IMR-90 (cell line): ENCODE results near the gene HERC4. TPM values are rescaled to one million over a fixed set of nuclear protein-coding genes. Genes with fewer than 3 reads are reported as not detected.

Experiments used
- ATAC-seq: fragments of 200-7000 bp; cut with Tn5 transposase; 2 replicates; pipeline ENCODE4 v1.9.1; 2020; ENCODE audit warnings: low read depth, mild to moderate bottlenecking, moderate library complexity
- BruUV-seq: library from RNA; stranded (reverse); fragments of 400-500 nt; replicated peaks from 2 replicates; lab custom pipeline; 2021; lab: Mats Ljungman, UMichigan
- CTCF ChIA-PET: fragments of 300-600 bp; formaldehyde crosslinking; extraction: SDS; loops from one replicate; lab custom pipeline; 2021; ENCODE audit warnings: antibody characterized with exemption; lab: Yijun Ruan, JAX
- POLR2A ChIA-PET: fragments of 300-600 bp; sonication (Branson Sonifier 250); formaldehyde crosslinking; loops from one replicate; lab custom pipeline; 2022; ENCODE audit warnings: antibody characterized with exemption; ENCODE audit not compliant: unreplicated experiment; lab: Charles Lee
- DNase-seq: peaks from one replicate; pipeline ENCODE4 v3.0.0; 2013
- H2AFZ ChIP-seq: replicated peaks from 2 replicates; pipeline ENCODE3; 2013; ENCODE audit warnings: low read length, mild to moderate bottlenecking; ENCODE audit not compliant: poor library complexity
- H2AK5ac ChIP-seq: 2 replicates; pipeline ENCODE4 v1.6.1; 2013; ENCODE audit warnings: low read depth, low read length, inconsistent platforms
- H2AK9ac ChIP-seq: replicated peaks from 2 replicates; pipeline ENCODE3; 2013; ENCODE audit warnings: mild to moderate bottlenecking, low read depth, low read length, moderate library complexity; ENCODE audit not compliant: poor library complexity
- H2BK120ac ChIP-seq: 2 replicates; pipeline ENCODE4 v1.6.1; 2013; ENCODE audit warnings: low read depth, low read length, inconsistent platforms
- H2BK15ac ChIP-seq: 3 replicates; pipeline ENCODE4 v1.6.1; 2013; ENCODE audit warnings: low read depth, low read length, inconsistent platforms
- H2BK20ac ChIP-seq: 2 replicates; pipeline ENCODE4 v1.6.1; 2013; ENCODE audit warnings: low read depth, mild to moderate bottlenecking, inconsistent platforms, low read length, moderate library complexity
- H2BK5ac ChIP-seq: 2 replicates; pipeline ENCODE4 v1.6.1; 2013; ENCODE audit warnings: mild to moderate bottlenecking, low read depth, low read length, inconsistent platforms; ENCODE audit not compliant: poor library complexity, severe bottlenecking
- H3K14ac ChIP-seq: replicated peaks from 2 replicates; pipeline ENCODE4 v1.6.1; 2013; ENCODE audit warnings: low read depth, low read length, inconsistent platforms
- H3K18ac ChIP-seq: 2 replicates; pipeline ENCODE4 v1.6.1; 2013; ENCODE audit warnings: low read depth, low read length, control low read depth
- H3K23ac ChIP-seq: 2 replicates; pipeline ENCODE4 v1.6.1; 2013; ENCODE audit warnings: low read depth, low read length, inconsistent platforms
- H3K27ac ChIP-seq: 2 replicates; pipeline ENCODE4 v1.5.1; 2013; ENCODE audit warnings: mild to moderate bottlenecking, control low read depth, low read length; ENCODE audit not compliant: insufficient read depth
- H3K27me3 ChIP-seq: 2 replicates; pipeline ENCODE4 v1.6.1; 2013; ENCODE audit warnings: low read length; ENCODE audit not compliant: control insufficient read depth, insufficient read depth
- H3K36me3 ChIP-seq: 2 replicates; pipeline ENCODE4 v1.6.1; 2013; ENCODE audit warnings: low read length, mixed read lengths; ENCODE audit not compliant: control insufficient read depth, insufficient read depth
- H3K4ac ChIP-seq: 2 replicates; pipeline ENCODE4 v1.6.1; 2013; ENCODE audit warnings: low read depth, low read length, inconsistent platforms
- H3K4me1 ChIP-seq: 2 replicates; pipeline ENCODE4 v1.6.1; 2013; ENCODE audit warnings: low read length, mixed read lengths; ENCODE audit not compliant: control insufficient read depth, insufficient read depth
- H3K4me2 ChIP-seq: 2 replicates; pipeline ENCODE4 v1.6.1; 2013; ENCODE audit warnings: low read depth, mild to moderate bottlenecking, control low read depth, low read length, moderate library complexity
- H3K4me3 ChIP-seq: 2 replicates; pipeline ENCODE4 v1.5.1; 2013; ENCODE audit warnings: low read depth, mild to moderate bottlenecking, control low read depth, low read length, moderate library complexity; ENCODE audit not compliant: insufficient read depth
- H3K56ac ChIP-seq: 2 replicates; pipeline ENCODE4 v1.6.1; 2013; ENCODE audit warnings: low read length, inconsistent platforms; ENCODE audit not compliant: insufficient read depth; ENCODE audit errors: extremely low read depth
- H3K79me1 ChIP-seq, 2 experiments: 2 replicates each; pipeline ENCODE4 v1.6.1; 2013; ENCODE audit warnings: low read length in 2 of 2, inconsistent platforms in 1 of 2, low read depth in 1 of 2
- H3K9ac ChIP-seq: 2 replicates; pipeline ENCODE4 v1.6.1; 2013; ENCODE audit warnings: low read depth, low read length, control low read depth
- H3K9me1 ChIP-seq: 2 replicates; pipeline ENCODE4 v1.6.1; 2013; ENCODE audit warnings: low read length, inconsistent platforms; ENCODE audit not compliant: insufficient read depth
- H3K9me3 ChIP-seq: 2 replicates; pipeline ENCODE4 v1.6.1; 2013; ENCODE audit warnings: low read length; ENCODE audit not compliant: control insufficient read depth, insufficient read depth
- H4K20me1 ChIP-seq: 2 replicates; pipeline ENCODE4 v1.6.1; 2013; ENCODE audit warnings: low read length, inconsistent platforms; ENCODE audit not compliant: insufficient read depth
- H4K5ac ChIP-seq: 2 replicates; pipeline ENCODE4 v1.6.1; 2013; ENCODE audit warnings: mild to moderate bottlenecking, low read depth, low read length, control low read depth
- H4K8ac ChIP-seq, 2 experiments: 2 replicates each; pipeline ENCODE4 v1.6.1; 2013; ENCODE audit warnings: low read depth in 2 of 2, low read length in 2 of 2, control low read depth in 1 of 2, inconsistent platforms in 1 of 2
- H4K91ac ChIP-seq: 2 replicates; pipeline ENCODE4 v1.6.1; 2013; ENCODE audit warnings: low read depth, low read length, inconsistent platforms; ENCODE audit not compliant: insufficient read depth
- CEBPB ChIP-seq: IDR thresholded peaks from 2 replicates; pipeline ENCODE4 v1.6.1; 2012; ENCODE audit warnings: low read depth, low read length, improper control_type of control experiment
- CHD1 ChIP-seq: IDR thresholded peaks from 2 replicates; pipeline ENCODE4 v1.6.1; 2012; ENCODE audit warnings: low read depth, low read length, improper control_type of control experiment
- FOS ChIP-seq: fragments of 150-350 bp; IDR thresholded peaks from 2 replicates; pipeline ENCODE4 v1.6.1; 2016; ENCODE audit warnings: low read depth, low read length
- MAFK ChIP-seq: IDR thresholded peaks from 2 replicates; pipeline ENCODE4 v1.6.1; 2012; ENCODE audit warnings: low read depth, low read length, improper control_type of control experiment
- MAZ ChIP-seq: IDR thresholded peaks from 2 replicates; pipeline ENCODE4 v1.6.1; 2012; ENCODE audit warnings: low read depth, mild to moderate bottlenecking, low read length, improper control_type of control experiment, moderate library complexity, borderline replicate concordance
- MXI1 ChIP-seq: IDR thresholded peaks from 2 replicates; pipeline ENCODE4 v1.6.1; 2012; ENCODE audit warnings: low read depth, mild to moderate bottlenecking, low read length, moderate library complexity, borderline replicate concordance
- NFE2L2 ChIP-seq: fragments of 150-350 bp; IDR thresholded peaks from 2 replicates; pipeline ENCODE4 v1.6.1; 2016; ENCODE audit warnings: low read depth, mild to moderate bottlenecking, low read length
- POLR2A ChIP-seq: IDR thresholded peaks from 2 replicates; pipeline ENCODE4 v1.6.1; 2012; ENCODE audit warnings: mild to moderate bottlenecking, low read depth, low read length
- RAD21 ChIP-seq: IDR thresholded peaks from 2 replicates; pipeline ENCODE4 v1.6.1; 2012; ENCODE audit warnings: low read length, improper control_type of control experiment
- RCOR1 ChIP-seq: IDR thresholded peaks from 2 replicates; pipeline ENCODE4 v1.6.1; 2012; ENCODE audit warnings: mild to moderate bottlenecking, low read length, improper control_type of control experiment; ENCODE audit not compliant: insufficient replicate concordance
- RFX5 ChIP-seq: IDR thresholded peaks from 2 replicates; pipeline ENCODE4 v1.8.0; 2012; ENCODE audit warnings: low read depth, mild to moderate bottlenecking, low read length, moderate library complexity
- SMC3 ChIP-seq: fragments of 150-350 bp; IDR thresholded peaks from 2 replicates; pipeline ENCODE4 v1.6.1; 2016; ENCODE audit warnings: low read depth, mild to moderate bottlenecking, antibody characterized with exemption, low read length, moderate library complexity
- WGBS, 2 experiments: methylation state at CpG; one replicate each; pipeline versions ENCODE4 v1.1.5 to v1.1.7; 2013; ENCODE audit warnings: missing lambda C conversion rate in 2 of 2; ENCODE audit not compliant: insufficient read length in 1 of 2; ENCODE audit errors: extremely low coverage in 2 of 2; 5-methylcytosine and 5-hydroxymethylcytosine counted together
- dilution Hi-C: fragments of 300-500 bp; cut with HindIII; formaldehyde crosslinking; loops from one replicate; pipeline ENCODE4 v1.14.3; 2018; ENCODE audit warnings: low sequenced_read_pairs; ENCODE audit not compliant: unreplicated experiment
- in situ Hi-C: fragments of 300-500 bp; cut with MboI; formaldehyde crosslinking; loops from 3 replicates; pipeline ENCODE4 v1.14.3; 2019; ENCODE audit warnings: low sequenced_read_pairs, inconsistent platforms, mixed read lengths
- intact Hi-C: fragments of 100-400 bp; cut with micrococcal nuclease; formaldehyde crosslinking; loops from 2 replicates; pipeline ENCODE4 v1.10.0; 2022
- polyA plus RNA-seq, 3 experiments: library from polyadenylated mRNA; depleted of rRNA; stranded (reverse); fragments of >200 nt; gene quantifications; 2 replicates each; pipeline ENCODE4 v1.2.3, GENCODE V29; 2012; ENCODE audit warnings: low replicate concordance in 1 of 3
- total RNA-seq: library from RNA; depleted of rRNA; stranded (reverse); fragments of >200 nt; gene quantifications from 2 replicates; pipeline ENCODE4 v1.2.3, GENCODE V29; 2012
- TF ChIP-seq, protein P1 (sequence below): fragments of 150-350 bp; IDR thresholded peaks from 2 replicates; pipeline ENCODE4 v1.6.1; 2017; ENCODE audit warnings: mild to moderate bottlenecking, antibody characterized with exemption, low read length, low read depth
- TF ChIP-seq, protein P2 (sequence below): fragments of 150-350 bp; IDR thresholded peaks from 2 replicates; pipeline ENCODE4 v1.6.1; 2016; ENCODE audit warnings: low read depth, mild to moderate bottlenecking, low read length, moderate library complexity, borderline replicate concordance

HERC4 gene
- total and polyA plus RNA-seq, 2 of the 4 experiments (the other 2 are of a cell fraction): 66.6 to 92.8 TPM

- Histone ChIP-seq H2BK20ac (peak overlapping the region; percentile 69; the same call in 1 of the 2 replicates), H3K56ac (no peak overlapping the region), H3K27ac (peak overlapping the region; percentile 11; the same call in 1 of the 2 replicates), H3K18ac (peak overlapping the region; percentile 82; the same call in 1 of the 2 replicates), H2AFZ (no peak overlapping the region), H4K91ac (no peak overlapping the region), H3K4ac (peak overlapping the region; percentile 50; the same call in 1 of the 2 replicates), H4K20me1 (no peaks in the 10 kb centered on the region), H3K9ac (no peak overlapping the region), H3K4me1 (peaks cover 12% of the 10 kb centered on the region), H3K27me3 (no peaks in the 10 kb centered on the region), H2BK15ac (no peak overlapping the region), H3K14ac (no peak overlapping the region; the same call in 1 of the 2 replicates), H3K9me1 (peaks cover 3% of the 10 kb centered on the region; the same call in 1 of the 2 replicates), H4K5ac (no peak overlapping the region; the same call in 1 of the 2 replicates), H3K9me3 (no peaks in the 10 kb centered on the region), H3K4me2 (no peak overlapping the region; the same call in 1 of the 2 replicates), H3K4me3 (no peak overlapping the region), H3K23ac (no peak overlapping the region), H2AK5ac (peak overlapping the region; percentile 68; the same call in 1 of the 2 replicates), H3K36me3 (no peaks in the 10 kb centered on the region), H2AK9ac (no peak overlapping the region), H4K8ac (peak overlapping the region in 1 of 2 experiments; percentile 30; a peak in 1 of 4 replicates), H3K79me1 (peaks cover 4 to 19% of the 10 kb centered on the region in 2 experiments; a peak in 3 of 4 replicates), H2BK5ac (peak overlapping the region; percentile 60), H2BK120ac (peak overlapping the region; percentile 82)
- ChIA-PET CTCF (interaction anchor here (0.6 kb wide), 2 partner anchors 194 to 1017 kb away, joined by 3 read pairs; no protein-coding TSS in a partner anchor), POLR2A (no interaction called here)
- dilution Hi-C loops (no loop called here), in situ Hi-C loops (no loop called here), intact Hi-C loops (no loop called here)
- BruUV-seq: no TSS peak
- DNase-seq (no peak), ATAC-seq (no peak)
- WGBS, 2 experiments: no CpG with 5 or more reads among the region's 1 CpG
- TF ChIP-seq, protein P1, sequence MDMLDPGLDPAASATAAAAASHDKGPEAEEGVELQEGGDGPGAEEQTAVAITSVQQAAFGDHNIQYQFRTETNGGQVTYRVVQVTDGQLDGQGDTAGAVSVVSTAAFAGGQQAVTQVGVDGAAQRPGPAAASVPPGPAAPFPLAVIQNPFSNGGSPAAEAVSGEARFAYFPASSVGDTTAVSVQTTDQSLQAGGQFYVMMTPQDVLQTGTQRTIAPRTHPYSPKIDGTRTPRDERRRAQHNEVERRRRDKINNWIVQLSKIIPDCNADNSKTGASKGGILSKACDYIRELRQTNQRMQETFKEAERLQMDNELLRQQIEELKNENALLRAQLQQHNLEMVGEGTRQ: no peak
- TF ChIP-seq MAZ (no peak), MXI1 (no peak), NFE2L2 (no peak), SMC3 (no peak), CHD1 (no peak), CEBPB (no peak), RAD21 (no peak), FOS (no peak), RCOR1 (no peak), RFX5 (no peak), POLR2A (no peak), MAFK (no peak)
- TF ChIP-seq, protein P2, sequence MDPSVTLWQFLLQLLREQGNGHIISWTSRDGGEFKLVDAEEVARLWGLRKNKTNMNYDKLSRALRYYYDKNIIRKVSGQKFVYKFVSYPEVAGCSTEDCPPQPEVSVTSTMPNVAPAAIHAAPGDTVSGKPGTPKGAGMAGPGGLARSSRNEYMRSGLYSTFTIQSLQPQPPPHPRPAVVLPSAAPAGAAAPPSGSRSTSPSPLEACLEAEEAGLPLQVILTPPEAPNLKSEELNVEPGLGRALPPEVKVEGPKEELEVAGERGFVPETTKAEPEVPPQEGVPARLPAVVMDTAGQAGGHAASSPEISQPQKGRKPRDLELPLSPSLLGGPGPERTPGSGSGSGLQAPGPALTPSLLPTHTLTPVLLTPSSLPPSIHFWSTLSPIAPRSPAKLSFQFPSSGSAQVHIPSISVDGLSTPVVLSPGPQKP: no peak
Measured at GRCh38 chr10:68107651-68108050, 32.6 kb upstream of the HERC4 start.
